Liver (tissue), 3 donors: ENCODE data around the gene MKI67.

Source experiments
- ATF3 ChIP-seq: IDR thresholded peaks from 2 replicates; pipeline ENCODE4 v1.6.1; 2016; ENCODE audit warnings: antibody characterized with exemption
- CTCF ChIP-seq: fragments of 150-350 bp; IDR thresholded peaks from 2 replicates; pipeline ENCODE4 v1.5.1; 2017; ENCODE audit warnings: improper control_type of control experiment, low read depth, low read length; ENCODE audit not compliant: missing input control
- JUND ChIP-seq, 2 donors: IDR thresholded peaks; 2 replicates each; pipeline ENCODE4 v1.6.1; 2016; ENCODE audit warnings: antibody characterized with exemption in 2 of 2
- NR2F2 ChIP-seq: IDR thresholded peaks from 2 replicates; pipeline ENCODE4 v1.6.1; 2016; ENCODE audit warnings: antibody characterized with exemption
- REST ChIP-seq: IDR thresholded peaks from 2 replicates; pipeline ENCODE4 v1.6.1; 2016; ENCODE audit warnings: antibody characterized with exemption, mild to moderate bottlenecking
- YY1 ChIP-seq: IDR thresholded peaks from 2 replicates; pipeline ENCODE4 v1.6.1; 2016; ENCODE audit warnings: antibody characterized with exemption, mild to moderate bottlenecking
- donor health status: healthy.
- donor health status: healthy.

- no peak for TF ChIP-seq CTCF
- TF ChIP-seq ATF3, result no peak
- no peak for TF ChIP-seq REST
- no peak for TF ChIP-seq YY1
- no peak for TF ChIP-seq JUND (IDR thresholded peaks at IDR 0.05)
- TF ChIP-seq NR2F2, result no peak
Measured at GRCh38 chr10:128174581-128175559, 48.6 kb upstream of the MKI67 start.
